ENCODE data around the gene CD69.
"Not testable (repeated sequence)": the region's sequence is repeated elsewhere in the genome, so short reads cannot be mapped to it uniquely, and the experiment has no call there.

DNA sequence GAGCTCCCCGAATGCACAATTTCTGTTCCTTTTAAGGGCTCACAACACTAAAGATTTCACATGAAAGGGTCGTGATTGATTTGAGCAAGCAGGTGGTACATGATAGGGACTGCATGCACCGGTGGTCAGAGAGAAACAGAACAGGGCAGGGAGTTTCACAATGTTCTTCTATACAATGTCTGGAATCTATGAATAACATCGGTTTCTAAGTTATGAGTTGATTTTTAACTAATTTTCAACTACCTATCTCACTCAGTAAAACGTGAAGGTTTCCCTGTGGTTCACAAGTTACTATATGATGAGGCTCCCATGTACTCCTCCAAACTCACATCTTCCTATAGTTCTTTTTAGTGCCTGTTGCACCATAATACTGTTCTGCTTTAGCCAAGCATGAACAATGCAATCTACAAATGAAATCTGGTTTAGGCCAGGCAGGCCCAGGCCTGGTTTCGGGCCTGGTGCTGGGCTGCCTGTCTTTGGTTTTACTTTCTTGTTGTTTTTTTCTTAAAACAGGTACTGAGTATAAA is 47.6 kb downstream of the CD69 start:
- not testable (repeated sequence) for TF ChIP-seq CTCF (conservative IDR thresholded peaks at IDR 0.05; ENCODE audit: low read length); EZH2phosphoT487 (IDR thresholded peaks at IDR 0.05; ENCODE audit: borderline replicate concordance)
